Measurements from ENCODE around the gene DNAJB4. TPM values are rescaled to one million over a fixed set of nuclear protein-coding genes. Genes with fewer than 3 reads are reported as not detected.

The DNAJB4 gene
- total and polyA plus RNA-seq, 2 experiments from 2014 or later, result 12.4 to 12.9 TPM

DNA sequence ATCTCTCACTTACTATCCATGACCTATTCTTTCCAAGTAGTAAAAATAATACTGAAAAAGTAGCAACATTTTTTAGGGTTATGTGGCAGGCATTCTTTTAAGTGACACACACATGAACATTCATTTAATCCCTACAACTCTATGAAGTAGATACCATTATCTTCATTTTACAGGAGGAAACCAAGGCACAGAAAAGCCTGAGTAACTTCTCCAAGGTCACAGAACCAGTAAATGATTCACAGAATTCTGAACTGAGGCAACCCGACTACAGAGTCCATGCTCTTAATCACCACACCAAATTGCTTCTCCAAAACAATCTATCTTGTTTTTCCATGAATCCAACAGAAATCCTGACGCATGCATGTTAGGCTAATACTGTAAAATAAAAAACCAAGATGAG is 43.3 kb upstream of the DNAJB4 start:
- DNase-seq (ENCODE audit: low spot score) (no peak), ATAC-seq (no peak)
- peaks cover 91% of the 10 kb centered on the region for H3K79me2 ChIP-seq (replicated peaks; ENCODE audit: insufficient read depth)
- no peak overlapping the region for H2AFZ ChIP-seq
- no peaks in the 10 kb centered on the region for H3K27me3 ChIP-seq (ENCODE audit: insufficient read depth)
- Mint-ChIP-seq H3K9me3 (no peaks in the 10 kb centered on the region), H3K4me3 (no peak overlapping the region), H3K27me3 (ENCODE audit: insufficient read depth, low read depth, poor library complexity) (no peaks in the 10 kb centered on the region), H3K36me3 (ENCODE audit: low read depth) (peaks cover 93% of the 10 kb centered on the region), H3K4me1 (no peaks in the 10 kb centered on the region), H3K27ac (no peak overlapping the region)
- peaks cover 5% of the 10 kb centered on the region; the same call in 1 of the 2 replicates for H3F3A ChIP-seq (replicated peaks; ENCODE audit: low read depth)
- peaks cover 57% of the 10 kb centered on the region for H4K20me1 ChIP-seq (replicated peaks; ENCODE audit: insufficient read depth)
- no peak overlapping the region for H3K27ac ChIP-seq (ENCODE audit: low read depth)
- H3K4me1 ChIP-seq (ENCODE audit: insufficient read depth), result no peaks in the 10 kb centered on the region
- H3K9me2 ChIP-seq (ENCODE audit: insufficient read depth), result no peaks in the 10 kb centered on the region
- no peak overlapping the region for H3K4me3 ChIP-seq
- TF ChIP-seq POLR2AphosphoS5 (IDR thresholded peaks at IDR 0.05; ENCODE audit: low read depth), result no peak
- TF ChIP-seq, protein P1, sequence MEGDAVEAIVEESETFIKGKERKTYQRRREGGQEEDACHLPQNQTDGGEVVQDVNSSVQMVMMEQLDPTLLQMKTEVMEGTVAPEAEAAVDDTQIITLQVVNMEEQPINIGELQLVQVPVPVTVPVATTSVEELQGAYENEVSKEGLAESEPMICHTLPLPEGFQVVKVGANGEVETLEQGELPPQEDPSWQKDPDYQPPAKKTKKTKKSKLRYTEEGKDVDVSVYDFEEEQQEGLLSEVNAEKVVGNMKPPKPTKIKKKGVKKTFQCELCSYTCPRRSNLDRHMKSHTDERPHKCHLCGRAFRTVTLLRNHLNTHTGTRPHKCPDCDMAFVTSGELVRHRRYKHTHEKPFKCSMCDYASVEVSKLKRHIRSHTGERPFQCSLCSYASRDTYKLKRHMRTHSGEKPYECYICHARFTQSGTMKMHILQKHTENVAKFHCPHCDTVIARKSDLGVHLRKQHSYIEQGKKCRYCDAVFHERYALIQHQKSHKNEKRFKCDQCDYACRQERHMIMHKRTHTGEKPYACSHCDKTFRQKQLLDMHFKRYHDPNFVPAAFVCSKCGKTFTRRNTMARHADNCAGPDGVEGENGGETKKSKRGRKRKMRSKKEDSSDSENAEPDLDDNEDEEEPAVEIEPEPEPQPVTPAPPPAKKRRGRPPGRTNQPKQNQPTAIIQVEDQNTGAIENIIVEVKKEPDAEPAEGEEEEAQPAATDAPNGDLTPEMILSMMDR (conservative IDR thresholded peaks at IDR 0.05; ENCODE audit: low read depth in 2 of 2), result no peak
- peaks cover 99% of the 10 kb centered on the region for H3K36me3 ChIP-seq (ENCODE audit: insufficient read depth)
- no peak overlapping the region for H3K4me2 ChIP-seq

DNA sequence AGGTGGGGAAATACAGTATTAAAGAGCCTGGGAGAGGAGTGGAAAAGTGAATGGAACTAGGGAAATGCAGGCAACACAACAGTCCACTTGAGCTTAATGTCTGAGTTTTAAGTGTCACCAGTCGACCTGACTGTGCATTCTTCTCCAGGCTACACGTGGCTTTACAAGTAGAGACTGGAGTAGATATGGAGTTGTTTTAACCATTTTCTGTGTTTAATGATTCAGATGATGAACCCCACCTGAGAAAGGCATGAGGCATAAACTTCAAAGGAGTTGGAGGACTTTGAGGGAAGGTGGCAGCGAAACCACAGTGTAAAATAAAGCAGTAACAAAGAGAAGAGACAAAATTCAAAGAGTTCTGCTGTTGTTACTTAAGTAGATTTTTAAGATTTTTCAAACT is 38.4 kb upstream of the DNAJB4 start:
- Histone ChIP-seq H3K79me2 (replicated peaks; ENCODE audit: insufficient read depth) (peaks cover 95% of the 10 kb centered on the region), H4K20me1 (replicated peaks; ENCODE audit: insufficient read depth) (peaks cover 60% of the 10 kb centered on the region), H3K4me1 (ENCODE audit: insufficient read depth) (peaks cover 4% of the 10 kb centered on the region; the same call in 1 of the 2 replicates), H3K4me3 (no peak overlapping the region), H3K4me2 (no peak overlapping the region), H3K27ac (ENCODE audit: low read depth) (no peak overlapping the region), H3K27me3 (ENCODE audit: insufficient read depth) (no peaks in the 10 kb centered on the region), H2AFZ (no peak overlapping the region), H3K9me2 (ENCODE audit: insufficient read depth) (no peaks in the 10 kb centered on the region), H3F3A (replicated peaks; ENCODE audit: low read depth) (no peaks in the 10 kb centered on the region; the same call in 1 of the 2 replicates), H3K36me3 (ENCODE audit: insufficient read depth) (peaks cover 92% of the 10 kb centered on the region)
- peaks cover 93% of the 10 kb centered on the region for H3K36me3 Mint-ChIP-seq (ENCODE audit: low read depth)
- no peak for ATAC-seq
- no peak for DNase-seq (ENCODE audit: low spot score)
- no peak overlapping the region for H3K27ac Mint-ChIP-seq
- H3K4me3 Mint-ChIP-seq, result no peak overlapping the region
- peaks cover 2% of the 10 kb centered on the region; the same call in 2 of the 3 replicates for H3K4me1 Mint-ChIP-seq
- H3K27me3 Mint-ChIP-seq (ENCODE audit: insufficient read depth, low read depth, poor library complexity), result no peaks in the 10 kb centered on the region
- H3K9me3 Mint-ChIP-seq, result no peaks in the 10 kb centered on the region
- TF ChIP-seq, protein P2, sequence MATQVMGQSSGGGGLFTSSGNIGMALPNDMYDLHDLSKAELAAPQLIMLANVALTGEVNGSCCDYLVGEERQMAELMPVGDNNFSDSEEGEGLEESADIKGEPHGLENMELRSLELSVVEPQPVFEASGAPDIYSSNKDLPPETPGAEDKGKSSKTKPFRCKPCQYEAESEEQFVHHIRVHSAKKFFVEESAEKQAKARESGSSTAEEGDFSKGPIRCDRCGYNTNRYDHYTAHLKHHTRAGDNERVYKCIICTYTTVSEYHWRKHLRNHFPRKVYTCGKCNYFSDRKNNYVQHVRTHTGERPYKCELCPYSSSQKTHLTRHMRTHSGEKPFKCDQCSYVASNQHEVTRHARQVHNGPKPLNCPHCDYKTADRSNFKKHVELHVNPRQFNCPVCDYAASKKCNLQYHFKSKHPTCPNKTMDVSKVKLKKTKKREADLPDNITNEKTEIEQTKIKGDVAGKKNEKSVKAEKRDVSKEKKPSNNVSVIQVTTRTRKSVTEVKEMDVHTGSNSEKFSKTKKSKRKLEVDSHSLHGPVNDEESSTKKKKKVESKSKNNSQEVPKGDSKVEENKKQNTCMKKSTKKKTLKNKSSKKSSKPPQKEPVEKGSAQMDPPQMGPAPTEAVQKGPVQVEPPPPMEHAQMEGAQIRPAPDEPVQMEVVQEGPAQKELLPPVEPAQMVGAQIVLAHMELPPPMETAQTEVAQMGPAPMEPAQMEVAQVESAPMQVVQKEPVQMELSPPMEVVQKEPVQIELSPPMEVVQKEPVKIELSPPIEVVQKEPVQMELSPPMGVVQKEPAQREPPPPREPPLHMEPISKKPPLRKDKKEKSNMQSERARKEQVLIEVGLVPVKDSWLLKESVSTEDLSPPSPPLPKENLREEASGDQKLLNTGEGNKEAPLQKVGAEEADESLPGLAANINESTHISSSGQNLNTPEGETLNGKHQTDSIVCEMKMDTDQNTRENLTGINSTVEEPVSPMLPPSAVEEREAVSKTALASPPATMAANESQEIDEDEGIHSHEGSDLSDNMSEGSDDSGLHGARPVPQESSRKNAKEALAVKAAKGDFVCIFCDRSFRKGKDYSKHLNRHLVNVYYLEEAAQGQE (IDR thresholded peaks at IDR 0.05; ENCODE audit: unreplicated experiment), result no peak
- no peak for TF ChIP-seq STAT1 (IDR thresholded peaks at IDR 0.05; ENCODE audit: unreplicated experiment)
- TF ChIP-seq EZH2 (IDR thresholded peaks at IDR 0.05; ENCODE audit: low read depth, unreplicated experiment), result no peak
- TF ChIP-seq JUNB (IDR thresholded peaks at IDR 0.05; ENCODE audit: unreplicated experiment), result no peak
- TF ChIP-seq, protein P3, sequence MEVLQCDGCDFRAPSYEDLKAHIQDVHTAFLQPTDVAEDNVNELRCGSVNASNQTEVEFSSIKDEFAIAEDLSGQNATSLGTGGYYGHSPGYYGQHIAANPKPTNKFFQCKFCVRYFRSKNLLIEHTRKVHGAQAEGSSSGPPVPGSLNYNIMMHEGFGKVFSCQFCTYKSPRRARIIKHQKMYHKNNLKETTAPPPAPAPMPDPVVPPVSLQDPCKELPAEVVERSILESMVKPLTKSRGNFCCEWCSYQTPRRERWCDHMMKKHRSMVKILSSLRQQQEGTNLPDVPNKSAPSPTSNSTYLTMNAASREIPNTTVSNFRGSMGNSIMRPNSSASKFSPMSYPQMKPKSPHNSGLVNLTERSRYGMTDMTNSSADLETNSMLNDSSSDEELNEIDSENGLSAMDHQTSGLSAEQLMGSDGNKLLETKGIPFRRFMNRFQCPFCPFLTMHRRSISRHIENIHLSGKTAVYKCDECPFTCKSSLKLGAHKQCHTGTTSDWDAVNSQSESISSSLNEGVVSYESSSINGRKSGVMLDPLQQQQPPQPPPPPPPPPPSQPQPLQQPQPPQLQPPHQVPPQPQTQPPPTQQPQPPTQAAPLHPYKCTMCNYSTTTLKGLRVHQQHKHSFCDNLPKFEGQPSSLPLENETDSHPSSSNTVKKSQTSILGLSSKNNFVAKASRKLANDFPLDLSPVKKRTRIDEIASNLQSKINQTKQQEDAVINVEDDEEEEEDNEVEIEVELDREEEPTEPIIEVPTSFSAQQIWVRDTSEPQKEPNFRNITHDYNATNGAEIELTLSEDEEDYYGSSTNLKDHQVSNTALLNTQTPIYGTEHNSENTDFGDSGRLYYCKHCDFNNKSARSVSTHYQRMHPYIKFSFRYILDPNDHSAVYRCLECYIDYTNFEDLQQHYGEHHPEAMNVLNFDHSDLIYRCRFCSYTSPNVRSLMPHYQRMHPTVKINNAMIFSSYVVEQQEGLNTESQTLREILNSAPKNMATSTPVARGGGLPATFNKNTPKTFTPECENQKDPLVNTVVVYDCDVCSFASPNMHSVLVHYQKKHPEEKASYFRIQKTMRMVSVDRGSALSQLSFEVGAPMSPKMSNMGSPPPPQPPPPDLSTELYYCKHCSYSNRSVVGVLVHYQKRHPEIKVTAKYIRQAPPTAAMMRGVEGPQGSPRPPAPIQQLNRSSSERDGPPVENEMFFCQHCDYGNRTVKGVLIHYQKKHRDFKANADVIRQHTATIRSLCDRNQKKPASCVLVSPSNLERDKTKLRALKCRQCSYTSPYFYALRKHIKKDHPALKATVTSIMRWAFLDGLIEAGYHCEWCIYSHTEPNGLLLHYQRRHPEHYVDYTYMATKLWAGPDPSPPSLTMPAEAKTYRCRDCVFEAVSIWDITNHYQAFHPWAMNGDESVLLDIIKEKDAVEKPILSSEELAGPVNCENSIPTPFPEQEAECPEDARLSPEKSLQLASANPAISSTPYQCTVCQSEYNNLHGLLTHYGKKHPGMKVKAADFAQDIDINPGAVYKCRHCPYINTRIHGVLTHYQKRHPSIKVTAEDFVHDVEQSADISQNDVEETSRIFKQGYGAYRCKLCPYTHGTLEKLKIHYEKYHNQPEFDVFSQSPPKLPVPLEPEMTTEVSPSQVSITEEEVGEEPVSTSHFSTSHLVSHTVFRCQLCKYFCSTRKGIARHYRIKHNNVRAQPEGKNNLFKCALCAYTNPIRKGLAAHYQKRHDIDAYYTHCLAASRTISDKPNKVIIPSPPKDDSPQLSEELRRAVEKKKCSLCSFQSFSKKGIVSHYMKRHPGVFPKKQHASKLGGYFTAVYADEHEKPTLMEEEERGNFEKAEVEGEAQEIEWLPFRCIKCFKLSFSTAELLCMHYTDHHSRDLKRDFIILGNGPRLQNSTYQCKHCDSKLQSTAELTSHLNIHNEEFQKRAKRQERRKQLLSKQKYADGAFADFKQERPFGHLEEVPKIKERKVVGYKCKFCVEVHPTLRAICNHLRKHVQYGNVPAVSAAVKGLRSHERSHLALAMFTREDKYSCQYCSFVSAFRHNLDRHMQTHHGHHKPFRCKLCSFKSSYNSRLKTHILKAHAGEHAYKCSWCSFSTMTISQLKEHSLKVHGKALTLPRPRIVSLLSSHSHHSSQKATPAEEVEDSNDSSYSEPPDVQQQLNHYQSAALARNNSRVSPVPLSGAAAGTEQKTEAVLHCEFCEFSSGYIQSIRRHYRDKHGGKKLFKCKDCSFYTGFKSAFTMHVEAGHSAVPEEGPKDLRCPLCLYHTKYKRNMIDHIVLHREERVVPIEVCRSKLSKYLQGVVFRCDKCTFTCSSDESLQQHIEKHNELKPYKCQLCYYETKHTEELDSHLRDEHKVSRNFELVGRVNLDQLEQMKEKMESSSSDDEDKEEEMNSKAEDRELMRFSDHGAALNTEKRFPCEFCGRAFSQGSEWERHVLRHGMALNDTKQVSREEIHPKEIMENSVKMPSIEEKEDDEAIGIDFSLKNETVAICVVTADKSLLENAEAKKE (CRISPR knock-in tag; IDR thresholded peaks at IDR 0.05), result no peak
- no peak for TF ChIP-seq EZH2phosphoT487 (IDR thresholded peaks at IDR 0.05; ENCODE audit: unreplicated experiment)
- no peak for TF ChIP-seq ZNF331 (CRISPR knock-in tag; IDR thresholded peaks at IDR 0.05; ENCODE audit: low read depth)
- TF ChIP-seq ZNF114 (CRISPR knock-in tag; IDR thresholded peaks at IDR 0.05), result no peak

Measured in GM23338 (cell line).